ENCODE measurements around the gene EPHB4. TPM values are rescaled to one million over a fixed set of nuclear protein-coding genes. Genes with fewer than 3 reads are reported as not detected.
"Not testable (repeated sequence)": the region's sequence is repeated elsewhere in the genome, so short reads cannot be mapped to it uniquely, and the experiment has no call there.

EPHB4 gene
- total RNA-seq, 1 experiment from 2014 or later: 21.6 TPM

- H3K36me3 ChIP-seq (ENCODE audit: insufficient read depth, low read length): peaks cover 3% of the 10 kb centered on the region; the same call in 1 of the 2 replicates
- no peaks in the 10 kb centered on the region for H3K27me3 ChIP-seq (ENCODE audit: low read length)
- no peak for DNase-seq
- no peak overlapping the region for H3K9ac ChIP-seq (ENCODE audit: low read length)
- no peak overlapping the region for H2AFZ ChIP-seq (ENCODE audit: low read length)
- no peaks in the 10 kb centered on the region for H3K9me2 ChIP-seq (replicated peaks; ENCODE audit: insufficient read depth, low read length)
- H3K27ac ChIP-seq (ENCODE audit: low read length): no peak overlapping the region
- no peaks in the 10 kb centered on the region for H3K4me1 ChIP-seq (ENCODE audit: low read length)
- H3K9me3 ChIP-seq (ENCODE audit: low read length): no peaks in the 10 kb centered on the region
- H3K4me2 ChIP-seq (ENCODE audit: low read depth, low read length, poor library complexity, severe bottlenecking): no peak overlapping the region
- H4K20me1 ChIP-seq (ENCODE audit: insufficient read depth, low read depth, low read length): 0 out of 2 replicates have a peak, but pooled peaks cover 2% of the 10 kb centered on the region
- peaks cover 18% of the 10 kb centered on the region for H3K79me2 ChIP-seq (ENCODE audit: low read length)
- no peak overlapping the region for H3K4me3 ChIP-seq (ENCODE audit: low read length)
Observed at GRCh38 chr7:100859856-100860255, 32.5 kb upstream of the EPHB4 start.

- Histone ChIP-seq H3K9me2 (replicated peaks; ENCODE audit: insufficient read depth, low read length) (no peaks in the 10 kb centered on the region), H3K27me3 (ENCODE audit: low read length) (no peaks in the 10 kb centered on the region), H3K79me2 (ENCODE audit: low read length) (peaks cover 40% of the 10 kb centered on the region), H3K4me3 (ENCODE audit: low read length) (no peak overlapping the region), H3K27ac (ENCODE audit: low read length) (no peak overlapping the region), H2AFZ (ENCODE audit: low read length) (no peak overlapping the region), H3K4me2 (ENCODE audit: low read depth, low read length, poor library complexity, severe bottlenecking) (no peak overlapping the region), H3K4me1 (ENCODE audit: low read length) (peaks cover 9% of the 10 kb centered on the region), H3K36me3 (ENCODE audit: insufficient read depth, low read length) (peaks cover 3% of the 10 kb centered on the region; the same call in 1 of the 2 replicates), H3K9me3 (ENCODE audit: low read length) (no peaks in the 10 kb centered on the region), H4K20me1 (ENCODE audit: insufficient read depth, low read depth, low read length) (0 out of 2 replicates have a peak, but pooled peaks cover 2% of the 10 kb centered on the region), H3K9ac (ENCODE audit: low read length) (no peak overlapping the region)
- DNase-seq: no peak
Observed at GRCh38 chr7:100856871-100857282, 29.6 kb upstream of the EPHB4 start.

GRCh38 chr7:100855515-100855914 is 28.2 kb upstream of the EPHB4 start:
- DNase-seq: no peak
- H3K36me3 ChIP-seq (ENCODE audit: insufficient read depth, low read length): peaks cover 3% of the 10 kb centered on the region; the same call in 1 of the 2 replicates
- H3K9me3 ChIP-seq (ENCODE audit: low read length): no peaks in the 10 kb centered on the region
- no peak overlapping the region for H3K4me2 ChIP-seq (ENCODE audit: low read depth, low read length, poor library complexity, severe bottlenecking)
- H3K4me1 ChIP-seq (ENCODE audit: low read length): peaks cover 18% of the 10 kb centered on the region
- H3K4me3 ChIP-seq (ENCODE audit: low read length): no peak overlapping the region
- no peak overlapping the region for H3K27ac ChIP-seq (ENCODE audit: low read length)
- no peaks in the 10 kb centered on the region for H3K27me3 ChIP-seq (ENCODE audit: low read length)
- no peaks in the 10 kb centered on the region for H3K9me2 ChIP-seq (replicated peaks; ENCODE audit: insufficient read depth, low read length)
- H2AFZ ChIP-seq (ENCODE audit: low read length): no peak overlapping the region
- H3K79me2 ChIP-seq (ENCODE audit: low read length): peaks cover 40% of the 10 kb centered on the region
- H4K20me1 ChIP-seq (ENCODE audit: insufficient read depth, low read depth, low read length): 0 out of 2 replicates have a peak, but pooled peaks cover 2% of the 10 kb centered on the region
- H3K9ac ChIP-seq (ENCODE audit: low read length): no peak overlapping the region

- H3K4me3 ChIP-seq (ENCODE audit: low read length); H4K20me1 ChIP-seq (ENCODE audit: insufficient read depth, low read depth, low read length): not testable (repeated sequence)
- peaks cover 40% of the 10 kb centered on the region for H3K79me2 ChIP-seq (ENCODE audit: low read length)
Observed at GRCh38 chr7:100854899-100855298, 27.6 kb upstream of the EPHB4 start.

GRCh38 chr7:100854146-100854895 is 27.0 kb upstream of the EPHB4 start:
- Histone ChIP-seq H3K27me3 (ENCODE audit: low read length) (no peaks in the 10 kb centered on the region), H3K4me1 (ENCODE audit: low read length) (peaks cover 18% of the 10 kb centered on the region), H3K36me3 (ENCODE audit: insufficient read depth, low read length) (no peaks in the 10 kb centered on the region; the same call in 1 of the 2 replicates), H3K79me2 (ENCODE audit: low read length) (peaks cover 40% of the 10 kb centered on the region), H3K9me2 (replicated peaks; ENCODE audit: insufficient read depth, low read length) (no peaks in the 10 kb centered on the region), H3K4me2 (ENCODE audit: low read depth, low read length, poor library complexity, severe bottlenecking) (peak overlapping the region; percentile 100), H4K20me1 (ENCODE audit: insufficient read depth, low read depth, low read length) (0 out of 2 replicates have a peak, but pooled peaks cover 2% of the 10 kb centered on the region), H3K9ac (ENCODE audit: low read length) (peak overlapping the region; percentile 93), H3K4me3 (ENCODE audit: low read length) (peak overlapping the region; percentile 88; the same call in 1 of the 2 replicates), H3K27ac (ENCODE audit: low read length) (no peak overlapping the region), H3K9me3 (ENCODE audit: low read length) (no peaks in the 10 kb centered on the region), H2AFZ (ENCODE audit: low read length) (no peak overlapping the region)
- no peak for DNase-seq

More at GRCh38 chr7:100854899-100855298, 27.6 kb upstream of the EPHB4 start:
- H3K27me3 ChIP-seq (ENCODE audit: low read length); H3K9me2 ChIP-seq (replicated peaks; ENCODE audit: insufficient read depth, low read length); H3K36me3 ChIP-seq (ENCODE audit: insufficient read depth, low read length); H2AFZ ChIP-seq (ENCODE audit: low read length); H3K27ac ChIP-seq (ENCODE audit: low read length); H3K9me3 ChIP-seq (ENCODE audit: low read length); H3K9ac ChIP-seq (ENCODE audit: low read length); H3K4me2 ChIP-seq (ENCODE audit: low read depth, low read length, poor library complexity, severe bottlenecking); DNase-seq: not testable (repeated sequence)
- peaks cover 18% of the 10 kb centered on the region for H3K4me1 ChIP-seq (ENCODE audit: low read length)

DNA sequence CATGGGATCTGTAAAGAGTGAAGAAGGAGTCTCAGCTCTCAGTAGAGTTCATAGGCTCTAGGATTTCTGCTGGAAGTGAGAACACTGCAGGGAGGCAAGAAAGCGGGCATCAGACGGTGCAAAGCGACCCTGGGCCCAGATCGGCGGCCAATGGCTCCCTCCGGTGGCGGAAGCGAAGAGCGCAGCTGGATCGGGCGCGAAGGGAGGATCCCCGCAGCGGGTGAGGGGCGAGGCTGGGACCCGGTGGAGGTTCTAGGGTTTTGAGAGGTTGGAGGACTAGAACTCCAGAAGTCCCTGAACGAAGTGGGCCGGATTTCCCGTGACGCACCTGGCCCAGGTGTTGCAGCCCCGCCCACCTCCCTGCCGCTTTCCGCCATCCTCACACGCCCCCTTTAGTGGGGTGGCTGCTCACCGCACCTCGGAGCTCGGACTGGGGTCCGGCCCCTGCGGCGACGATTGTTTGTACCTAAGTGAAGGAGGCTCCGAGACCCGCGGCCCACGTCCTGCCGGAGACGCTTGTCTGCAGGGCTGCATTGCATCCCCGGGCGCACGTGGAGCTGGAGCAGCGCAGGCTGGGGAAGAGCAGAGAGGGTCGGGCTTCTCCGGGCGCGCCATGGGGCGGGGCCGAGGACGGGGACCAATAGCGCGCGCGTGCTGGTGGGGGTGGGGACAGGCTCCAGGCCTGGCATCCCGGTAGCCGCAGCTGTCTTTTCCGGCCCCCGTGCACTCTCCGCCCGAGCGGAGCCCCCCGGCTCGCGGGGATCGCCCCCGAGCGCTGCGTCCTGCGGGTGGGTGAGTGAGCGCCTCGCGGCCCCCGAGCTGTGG is 24.9 kb upstream of the EPHB4 start, which contains the start of gene SLC12A9:
Gene SLC12A9, plus strand, starts transcription at position 666 of the 825 bp plus-strand sequence. CDS start 1,485 bp downstream, outside the sequence.
- H4K20me1 ChIP-seq (ENCODE audit: insufficient read depth, low read depth, low read length): 0 out of 2 replicates have a peak, but pooled peaks cover under 1% of the 10 kb centered on the region
- H3K36me3 ChIP-seq (ENCODE audit: insufficient read depth, low read length): no peaks in the 10 kb centered on the region; the same call in 1 of the 2 replicates
- H3K9me2 ChIP-seq (replicated peaks; ENCODE audit: insufficient read depth, low read length): no peaks in the 10 kb centered on the region
- peak within 1 kb of the TSS; percentile 93 for H3K9ac ChIP-seq (ENCODE audit: low read length)
- peaks cover 18% of the 10 kb centered on the region for H3K4me1 ChIP-seq (ENCODE audit: low read length)
- H3K79me2 ChIP-seq (ENCODE audit: low read length): peaks cover 39% of the 10 kb centered on the region
- peak within 1 kb of the TSS; percentile 100 for H3K4me2 ChIP-seq (ENCODE audit: low read depth, low read length, poor library complexity, severe bottlenecking)
- DNase-seq: peak; percentile 96
- peak within 1 kb of the TSS; percentile 63 for H3K27ac ChIP-seq (ENCODE audit: low read length)
- peak within 1 kb of the TSS; percentile 88 for H3K4me3 ChIP-seq (ENCODE audit: low read length)
- H3K27me3 ChIP-seq (ENCODE audit: low read length): no peaks in the 10 kb centered on the region
- no peaks in the 10 kb centered on the region for H3K9me3 ChIP-seq (ENCODE audit: low read length)
- H2AFZ ChIP-seq (ENCODE audit: low read length): peak within 1 kb of the TSS; percentile 97; the same call in 1 of the 2 replicates

- no peak overlapping the region for H3K9ac ChIP-seq (ENCODE audit: low read length)
- H3K4me1 ChIP-seq (ENCODE audit: low read length): peaks cover 10% of the 10 kb centered on the region
- no peaks in the 10 kb centered on the region for H4K20me1 ChIP-seq (ENCODE audit: insufficient read depth, low read depth, low read length)
- DNase-seq: no peak
- no peak overlapping the region for H2AFZ ChIP-seq (ENCODE audit: low read length)
- no peaks in the 10 kb centered on the region for H3K27me3 ChIP-seq (ENCODE audit: low read length)
- H3K27ac ChIP-seq (ENCODE audit: low read length): no peak overlapping the region
- no peaks in the 10 kb centered on the region for H3K9me3 ChIP-seq (ENCODE audit: low read length)
- no peaks in the 10 kb centered on the region for H3K79me2 ChIP-seq (ENCODE audit: low read length)
- H3K36me3 ChIP-seq (ENCODE audit: insufficient read depth, low read length): no peaks in the 10 kb centered on the region
- H3K9me2 ChIP-seq (replicated peaks; ENCODE audit: insufficient read depth, low read length): no peaks in the 10 kb centered on the region
- H3K4me3 ChIP-seq (ENCODE audit: low read length): no peak overlapping the region
- no peak overlapping the region for H3K4me2 ChIP-seq (ENCODE audit: low read depth, low read length, poor library complexity, severe bottlenecking)
Observed at GRCh38 chr7:100847360-100847759, 20.0 kb upstream of the EPHB4 start.

All from Karpas-422 (cell line).